Fibroblast of lung (primary cell): ENCODE measurements around the gene FBXW10B. TPM values are rescaled to one million over a fixed set of nuclear protein-coding genes. Genes with fewer than 3 reads are reported as not detected.
A peak's percentile ranks its signal among the peaks of the same experiment; 100 is the strongest.
"Not testable (repeated sequence)": the region's sequence is repeated elsewhere in the genome, so short reads cannot be mapped to it uniquely, and the experiment has no call there.

ENCODE experiments used
- DNase-seq, 2 donors: peaks; one replicate each; pipeline versions ENCODE4 v3.0.0 to v3.0.0-alpha.2; 2010; ENCODE audit warnings: low read depth in 2 of 2
- H2AFZ ChIP-seq: 2 replicates; pipeline ENCODE4 v1.5.1; 2012; ENCODE audit warnings: low read length, control low read depth, inconsistent platforms
- H3K27ac ChIP-seq: 2 replicates; pipeline ENCODE4 v1.5.1; 2011; ENCODE audit warnings: low read length, control low read depth; ENCODE audit not compliant: insufficient read depth
- H3K27me3 ChIP-seq: 2 replicates; pipeline ENCODE4 v1.5.1; 2011; ENCODE audit warnings: mild to moderate bottlenecking, low read length; ENCODE audit not compliant: control insufficient read depth, insufficient read depth
- H3K36me3 ChIP-seq: 2 replicates; pipeline ENCODE4 v1.5.1; 2011; ENCODE audit warnings: low read length; ENCODE audit not compliant: control insufficient read depth, insufficient read depth
- H3K4me1 ChIP-seq: 2 replicates; pipeline ENCODE4 v1.5.1; 2011; ENCODE audit warnings: low read length; ENCODE audit not compliant: control insufficient read depth, insufficient read depth; ENCODE audit errors: extremely low read depth
- H3K4me2 ChIP-seq: 2 replicates; pipeline ENCODE4 v1.5.1; 2011; ENCODE audit warnings: low read length, control low read depth; ENCODE audit not compliant: insufficient read depth; ENCODE audit errors: extremely low read depth
- H3K4me3 ChIP-seq, 4 experiments: fragments of 200-600 bp in 1 of 4; sonication (generic) in 1 of 4; replicated peaks in 1 of 4; 2 replicates each; pipeline ENCODE4 v1.5.1; 2011 to 2016; ENCODE audit warnings: low read length in 4 of 4, low read depth in 3 of 4, mild to moderate bottlenecking in 3 of 4, control low read depth in 2 of 4, inconsistent platforms in 1 of 4, mixed read lengths in 1 of 4; ENCODE audit not compliant: insufficient read depth in 1 of 4; ENCODE audit errors: control extremely low read depth in 1 of 4
- H3K79me2 ChIP-seq: 2 replicates; pipeline ENCODE4 v1.5.1; 2012; ENCODE audit warnings: mild to moderate bottlenecking, low read length, inconsistent platforms; ENCODE audit not compliant: control insufficient read depth, insufficient read depth
- H3K9ac ChIP-seq: 2 replicates; pipeline ENCODE4 v1.5.1; 2011; ENCODE audit warnings: mild to moderate bottlenecking, low read length, control low read depth; ENCODE audit not compliant: insufficient read depth
- H3K9me3 ChIP-seq: 2 replicates; pipeline ENCODE4 v1.5.1; 2012; ENCODE audit warnings: low read depth, low read length; ENCODE audit not compliant: control insufficient read depth, insufficient read depth
- H4K20me1 ChIP-seq: 2 replicates; pipeline ENCODE4 v1.5.1; 2011; ENCODE audit warnings: low read length; ENCODE audit not compliant: control insufficient read depth, insufficient read depth; ENCODE audit errors: extremely low read depth
- CTCF ChIP-seq, 2 donors: IDR thresholded peaks in 1 of 2; conservative IDR thresholded peaks in 1 of 2; 1 replicate in 1 of 2; 2 replicates in 1 of 2; pipeline ENCODE4 v1.5.1; 2011 to 2012; ENCODE audit warnings: low read length in 2 of 2, control low read depth in 1 of 2, inconsistent platforms in 1 of 2, low read depth in 1 of 2, mild to moderate bottlenecking in 1 of 2
- EZH2 ChIP-seq: IDR thresholded peaks from 2 replicates; pipeline ENCODE4 v1.5.1; 2012; ENCODE audit warnings: low read length, control low read depth, mild to moderate bottlenecking; ENCODE audit errors: missing control alignments
- polyA plus RNA-seq, 2 donors: library from polyadenylated mRNA; depleted of rRNA in 1 of 2; stranded (reverse) in 1 of 2; unstranded in 1 of 2; fragments of >200 nt; gene quantifications; 2 replicates each; pipeline ENCODE4 v1.2.1, GENCODE V29; 2011 to 2012; ENCODE audit warnings: missing spikeins in 1 of 2
- total RNA-seq: library from RNA; depleted of rRNA; stranded (reverse); fragments of >200 nt; gene quantifications from 2 replicates; pipeline ENCODE4 v1.2.1, GENCODE V29; 2014

FBXW10B gene
- total and polyA plus RNA-seq, 2 donors (not counting 1 experiment from before 2014, with no cell fraction given), result 0.11 to 0.50 TPM

- Histone ChIP-seq H3K79me2 (peaks cover 9% of the 10 kb centered on the region), H2AFZ (no peak overlapping the region), H3K36me3 (no peaks in the 10 kb centered on the region), H3K9ac (no peak overlapping the region), H4K20me1 (no peaks in the 10 kb centered on the region), H3K4me1 (no peaks in the 10 kb centered on the region), H3K4me3 (peak overlapping the region in 1 of 4 experiments; percentile 30), H3K9me3 (no peaks in the 10 kb centered on the region), H3K27me3 (no peaks in the 10 kb centered on the region), H3K4me2 (peak overlapping the region; percentile 20), H3K27ac (no peak overlapping the region)
- TF ChIP-seq EZH2 (no peak), CTCF (conservative IDR thresholded peaks at IDR 0.05 in 1 of 2, IDR thresholded peaks at IDR 0.05 in 1 of 2; ENCODE audit: low read depth in 1 of 2, low read length in 2 of 2) (no peak)
- DNase-seq, result peak in 1 of 2 donors; percentile 4
These were observed 28.9 kb upstream of the FBXW10B start for GRCh38 chr17:15648386-15648785.

- H3K9ac ChIP-seq, H4K20me1 ChIP-seq, H3K9me3 ChIP-seq, H3K4me2 ChIP-seq, H3K4me3 ChIP-seq, H3K79me2 ChIP-seq, H3K36me3 ChIP-seq, H3K27me3 ChIP-seq, H3K4me1 ChIP-seq, H3K27ac ChIP-seq, H2AFZ ChIP-seq: not testable (repeated sequence)
- peak in 1 of 2 donors; percentile 62 for DNase-seq
These were observed 26.4 kb upstream of the FBXW10B start for GRCh38 chr17:15645942-15646312.

GRCh38 chr17:15645099-15645941, 25.8 kb upstream of the FBXW10B start:
- H3K79me2 ChIP-seq, H3K9ac ChIP-seq, H3K4me3 ChIP-seq, H3K4me2 ChIP-seq, H4K20me1 ChIP-seq, H3K36me3 ChIP-seq, H3K4me1 ChIP-seq, H2AFZ ChIP-seq, H3K9me3 ChIP-seq, H3K27ac ChIP-seq, H3K27me3 ChIP-seq: not testable (repeated sequence)
- peak in 1 of 2 donors; percentile 47 for DNase-seq

GRCh38 chr17:15642505-15643251, 23.2 kb upstream of the FBXW10B start:
- not testable (repeated sequence) for H3K27ac ChIP-seq, H2AFZ ChIP-seq, H3K79me2 ChIP-seq, H3K4me3 ChIP-seq, H3K36me3 ChIP-seq, H3K4me1 ChIP-seq, H4K20me1 ChIP-seq, H3K4me2 ChIP-seq, H3K27me3 ChIP-seq, DNase-seq, H3K9ac ChIP-seq, H3K9me3 ChIP-seq

- H2AFZ ChIP-seq, H3K79me2 ChIP-seq, H3K4me3 ChIP-seq, H3K4me2 ChIP-seq, H3K36me3 ChIP-seq, H3K9ac ChIP-seq, H4K20me1 ChIP-seq, H3K4me1 ChIP-seq, DNase-seq, H3K9me3 ChIP-seq, H3K27me3 ChIP-seq, H3K27ac ChIP-seq: not testable (repeated sequence)
These were observed 22.5 kb upstream of the FBXW10B start for GRCh38 chr17:15642014-15642413.

GRCh38 chr17:15630930-15631453, 11.5 kb upstream of the FBXW10B start:
- not testable (repeated sequence) for H3K79me2 ChIP-seq, H3K27me3 ChIP-seq, H3K4me2 ChIP-seq, H3K27ac ChIP-seq, H3K9ac ChIP-seq, H3K4me1 ChIP-seq, H3K4me3 ChIP-seq, H3K9me3 ChIP-seq, H2AFZ ChIP-seq, H3K36me3 ChIP-seq, H4K20me1 ChIP-seq
- DNase-seq, result peak in 1 of 2 donors; percentile 35
